Measurements from ENCODE around the gene MAP3K5. TPM values are rescaled to one million over a fixed set of nuclear protein-coding genes. Genes with fewer than 3 reads are reported as not detected.

Gene MAP3K5
- total RNA-seq, 1 experiment from 2014 or later, result 8.1 TPM

DNA sequence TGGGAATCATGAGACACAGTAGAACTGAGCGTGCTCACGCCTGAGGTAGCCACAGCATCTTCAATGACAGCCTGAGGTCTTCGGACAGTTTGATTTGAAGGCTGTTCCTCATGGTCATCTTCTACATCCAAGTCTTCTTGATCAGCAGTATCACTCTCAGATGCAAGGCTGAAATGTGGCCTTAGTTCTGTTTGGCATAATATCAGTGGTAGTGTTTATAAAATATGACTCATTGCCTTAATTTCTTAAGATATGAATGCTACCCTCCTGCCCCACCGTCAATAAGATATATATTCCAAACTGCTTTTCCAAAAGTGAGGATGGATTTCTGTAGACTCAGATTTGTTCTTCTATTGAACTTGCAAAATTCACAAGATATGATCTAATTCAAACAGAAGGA lies 224.6 kb downstream of the MAP3K5 start:
- no TSS peak for BruUV-seq (replicated peaks)
- ATAC-seq (no peak), DNase-seq (ENCODE audit: low read depth, low spot score) (no peak)
- POLR2A ChIA-PET, result no interaction called here
- in situ Hi-C loops (cut with HindIII; ENCODE audit: low pct_unique_long_range_greater_than_20kb, low sequenced_read_pairs), result no loop called here
- Histone ChIP-seq H3K27me3 (ENCODE audit: control insufficient read depth, insufficient read depth, low read length) (no peaks in the 10 kb centered on the region), H3K9me3 (ENCODE audit: control insufficient read depth, insufficient read depth, low read depth, low read length) (peaks cover 7% of the 10 kb centered on the region; the same call in 1 of the 2 replicates), H3K4me3 (ENCODE audit: low read depth in 2 of 2, low read length in 2 of 2) (no peak overlapping the region), H3K36me3 (ENCODE audit: control insufficient read depth, insufficient read depth, low read length) (no peaks in the 10 kb centered on the region; the same call in 1 of the 2 replicates), H3K27ac (ENCODE audit: low read length) (no peak overlapping the region), H3K4me1 (ENCODE audit: control insufficient read depth, insufficient read depth, low read length) (no peaks in the 10 kb centered on the region)
- CTCF ChIA-PET, result no interaction called here
- intact Hi-C loops (cut with micrococcal nuclease; ENCODE audit: unreplicated experiment), result no loop called here
- TF ChIP-seq TCF7L2 (IDR thresholded peaks at IDR 0.05; ENCODE audit: low read depth, low read length) (no peak), SIN3A (IDR thresholded peaks at IDR 0.05; ENCODE audit: borderline replicate concordance, insufficient read depth, low read depth, low read length) (no peak), POLR2AphosphoS5 (IDR thresholded peaks at IDR 0.05; ENCODE audit: low read depth, low read length) (no peak)
- TF ChIP-seq, protein P1, sequence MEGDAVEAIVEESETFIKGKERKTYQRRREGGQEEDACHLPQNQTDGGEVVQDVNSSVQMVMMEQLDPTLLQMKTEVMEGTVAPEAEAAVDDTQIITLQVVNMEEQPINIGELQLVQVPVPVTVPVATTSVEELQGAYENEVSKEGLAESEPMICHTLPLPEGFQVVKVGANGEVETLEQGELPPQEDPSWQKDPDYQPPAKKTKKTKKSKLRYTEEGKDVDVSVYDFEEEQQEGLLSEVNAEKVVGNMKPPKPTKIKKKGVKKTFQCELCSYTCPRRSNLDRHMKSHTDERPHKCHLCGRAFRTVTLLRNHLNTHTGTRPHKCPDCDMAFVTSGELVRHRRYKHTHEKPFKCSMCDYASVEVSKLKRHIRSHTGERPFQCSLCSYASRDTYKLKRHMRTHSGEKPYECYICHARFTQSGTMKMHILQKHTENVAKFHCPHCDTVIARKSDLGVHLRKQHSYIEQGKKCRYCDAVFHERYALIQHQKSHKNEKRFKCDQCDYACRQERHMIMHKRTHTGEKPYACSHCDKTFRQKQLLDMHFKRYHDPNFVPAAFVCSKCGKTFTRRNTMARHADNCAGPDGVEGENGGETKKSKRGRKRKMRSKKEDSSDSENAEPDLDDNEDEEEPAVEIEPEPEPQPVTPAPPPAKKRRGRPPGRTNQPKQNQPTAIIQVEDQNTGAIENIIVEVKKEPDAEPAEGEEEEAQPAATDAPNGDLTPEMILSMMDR (IDR thresholded peaks at IDR 0.05), result no peak
- TF ChIP-seq, protein P2, sequence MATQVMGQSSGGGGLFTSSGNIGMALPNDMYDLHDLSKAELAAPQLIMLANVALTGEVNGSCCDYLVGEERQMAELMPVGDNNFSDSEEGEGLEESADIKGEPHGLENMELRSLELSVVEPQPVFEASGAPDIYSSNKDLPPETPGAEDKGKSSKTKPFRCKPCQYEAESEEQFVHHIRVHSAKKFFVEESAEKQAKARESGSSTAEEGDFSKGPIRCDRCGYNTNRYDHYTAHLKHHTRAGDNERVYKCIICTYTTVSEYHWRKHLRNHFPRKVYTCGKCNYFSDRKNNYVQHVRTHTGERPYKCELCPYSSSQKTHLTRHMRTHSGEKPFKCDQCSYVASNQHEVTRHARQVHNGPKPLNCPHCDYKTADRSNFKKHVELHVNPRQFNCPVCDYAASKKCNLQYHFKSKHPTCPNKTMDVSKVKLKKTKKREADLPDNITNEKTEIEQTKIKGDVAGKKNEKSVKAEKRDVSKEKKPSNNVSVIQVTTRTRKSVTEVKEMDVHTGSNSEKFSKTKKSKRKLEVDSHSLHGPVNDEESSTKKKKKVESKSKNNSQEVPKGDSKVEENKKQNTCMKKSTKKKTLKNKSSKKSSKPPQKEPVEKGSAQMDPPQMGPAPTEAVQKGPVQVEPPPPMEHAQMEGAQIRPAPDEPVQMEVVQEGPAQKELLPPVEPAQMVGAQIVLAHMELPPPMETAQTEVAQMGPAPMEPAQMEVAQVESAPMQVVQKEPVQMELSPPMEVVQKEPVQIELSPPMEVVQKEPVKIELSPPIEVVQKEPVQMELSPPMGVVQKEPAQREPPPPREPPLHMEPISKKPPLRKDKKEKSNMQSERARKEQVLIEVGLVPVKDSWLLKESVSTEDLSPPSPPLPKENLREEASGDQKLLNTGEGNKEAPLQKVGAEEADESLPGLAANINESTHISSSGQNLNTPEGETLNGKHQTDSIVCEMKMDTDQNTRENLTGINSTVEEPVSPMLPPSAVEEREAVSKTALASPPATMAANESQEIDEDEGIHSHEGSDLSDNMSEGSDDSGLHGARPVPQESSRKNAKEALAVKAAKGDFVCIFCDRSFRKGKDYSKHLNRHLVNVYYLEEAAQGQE (IDR thresholded peaks at IDR 0.05; ENCODE audit: insufficient read depth in 1 of 2, low read depth in 2 of 2, low read length in 1 of 2), result no peak

DNA sequence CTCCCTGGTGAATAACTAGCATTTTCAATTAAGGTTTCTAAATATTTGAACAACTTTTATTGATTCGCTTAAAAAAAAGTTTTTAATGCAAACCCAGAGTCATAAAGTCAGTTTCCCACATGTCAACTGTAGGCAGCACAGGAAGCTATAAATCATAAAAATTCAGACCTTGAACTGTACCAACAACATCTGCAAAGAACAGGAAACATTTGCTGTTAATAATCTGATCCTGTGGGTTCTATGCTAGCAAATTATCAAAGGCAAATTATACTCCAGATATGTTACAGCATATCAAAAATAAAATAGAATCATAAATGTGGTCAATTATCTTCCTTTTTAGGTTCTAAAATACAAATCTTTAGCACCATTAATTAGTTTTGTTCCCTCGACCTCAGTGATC lies 225.4 kb downstream of the MAP3K5 start:
- ChIA-PET CTCF (no interaction called here), POLR2A (interaction anchor here (0.5 kb wide), 1 partner anchor 226 kb away, joined by 4 read pairs; the partner anchor contains the start of gene MAP3K5)
- in situ Hi-C loops (cut with HindIII; ENCODE audit: low pct_unique_long_range_greater_than_20kb, low sequenced_read_pairs), result no loop called here
- no peak for ATAC-seq
- no peak for TF ChIP-seq POLR2AphosphoS5 (IDR thresholded peaks at IDR 0.05; ENCODE audit: low read depth, low read length)
- TF ChIP-seq, protein P2 (IDR thresholded peaks at IDR 0.05; ENCODE audit: insufficient read depth in 1 of 2, low read depth in 2 of 2, low read length in 1 of 2), result no peak
- TF ChIP-seq, protein P1 (IDR thresholded peaks at IDR 0.05), result no peak
- TF ChIP-seq TCF7L2 (IDR thresholded peaks at IDR 0.05; ENCODE audit: low read depth, low read length), result no peak
- no peak for TF ChIP-seq SIN3A (IDR thresholded peaks at IDR 0.05; ENCODE audit: borderline replicate concordance, insufficient read depth, low read depth, low read length)
- DNase-seq (ENCODE audit: low read depth, low spot score), result no peak
- H3K9me3 ChIP-seq (ENCODE audit: control insufficient read depth, insufficient read depth, low read depth, low read length), result peaks cover 7% of the 10 kb centered on the region; the same call in 1 of the 2 replicates
- intact Hi-C loops (cut with micrococcal nuclease; ENCODE audit: unreplicated experiment), result no loop called here
- no peaks in the 10 kb centered on the region for H3K27me3 ChIP-seq (ENCODE audit: control insufficient read depth, insufficient read depth, low read length)
- H3K27ac ChIP-seq (ENCODE audit: low read length), result no peak overlapping the region
- H3K36me3 ChIP-seq (ENCODE audit: control insufficient read depth, insufficient read depth, low read length), result no peaks in the 10 kb centered on the region; the same call in 1 of the 2 replicates
- no TSS peak for BruUV-seq (replicated peaks)
- H3K4me1 ChIP-seq (ENCODE audit: control insufficient read depth, insufficient read depth, low read length), result no peaks in the 10 kb centered on the region
- no peak overlapping the region for H3K4me3 ChIP-seq (ENCODE audit: low read depth in 2 of 2, low read length in 2 of 2)

All from Panc1 (cell line).